Endothelial cell of umbilical vein (primary cell): ENCODE measurements around the gene LARP1. TPM values are rescaled to one million over a fixed set of nuclear protein-coding genes. Genes with fewer than 3 reads are reported as not detected.

Source experiments
- BruUV-seq: library from RNA; stranded (reverse); fragments of 400-500 nt; replicated peaks from 2 replicates; lab custom pipeline; 2021; lab: Mats Ljungman, UMichigan
- CTCF ChIA-PET: fragments of 300-600, 350-600 bp; sonication (Branson Sonifier 250); formaldehyde crosslinking; loops from one replicate; lab custom pipeline; 2021; ENCODE audit warnings: antibody characterized with exemption, inconsistent platforms; lab: Charles Lee
- POLR2A ChIA-PET: fragments of 300-600, 350-600 bp; sonication (Branson Sonifier 250); formaldehyde crosslinking; loops from one replicate; lab custom pipeline; 2021; ENCODE audit warnings: antibody characterized with exemption, inconsistent platforms; lab: Charles Lee
- DNase-seq: peaks from one replicate; pipeline ENCODE4 v3.0.0-alpha.2; 2011; ENCODE audit warnings: low read depth, low spot score
- FAIRE-seq: peaks from 2 replicates; lab custom pipeline; 2011; peaks lifted over from hg19 to GRCh38; lab: Jason Lieb, UNC
- H2AFZ ChIP-seq: 2 replicates; pipeline ENCODE4 v1.6.0; 2012; ENCODE audit warnings: low read depth, low read length, control low read depth, inconsistent platforms
- H3K27ac ChIP-seq: 2 replicates; pipeline ENCODE4 v1.5.1; 2011; ENCODE audit warnings: low read depth, mild to moderate bottlenecking, control low read depth, low read length, moderate library complexity; ENCODE audit not compliant: insufficient read depth
- H3K27me3 ChIP-seq, 2 experiments: 2 replicates each; pipeline versions ENCODE4 v1.6.0 to v1.6.1; 2011; ENCODE audit warnings: low read length in 2 of 2, mixed read lengths in 1 of 2; ENCODE audit not compliant: control insufficient read depth in 2 of 2, insufficient read depth in 2 of 2
- H3K36me3 ChIP-seq, 2 experiments: 2 replicates in 1 of 2; 3 replicates in 1 of 2; pipeline ENCODE4 v1.5.1; 2011; ENCODE audit warnings: low read length in 2 of 2, mild to moderate bottlenecking in 1 of 2, moderate library complexity in 1 of 2; ENCODE audit not compliant: control insufficient read depth in 2 of 2, insufficient read depth in 2 of 2; ENCODE audit errors: extremely low read depth in 1 of 2
- H3K4me1 ChIP-seq: 3 replicates; pipeline ENCODE4 v1.5.1; 2011; ENCODE audit warnings: mild to moderate bottlenecking, low read length; ENCODE audit not compliant: control insufficient read depth, insufficient read depth; ENCODE audit errors: extremely low read depth
- H3K4me2 ChIP-seq: 2 replicates; pipeline ENCODE4 v1.6.1; 2011; ENCODE audit warnings: low read length, control low read depth, mixed read lengths; ENCODE audit not compliant: insufficient read depth
- H3K4me3 ChIP-seq, 3 experiments: fragments of 200-600 bp in 1 of 3; sonication (generic), shearing (Covaris generic) in 1 of 3; replicated peaks in 1 of 3; 2 replicates each; pipeline ENCODE4 v1.5.1; 2011 to 2016; ENCODE audit warnings: control low read depth in 3 of 3, low read length in 3 of 3, mild to moderate bottlenecking in 2 of 3, inconsistent platforms in 1 of 3, low read depth in 1 of 3, moderate library complexity in 1 of 3; ENCODE audit not compliant: insufficient read depth in 1 of 3
- H3K79me2 ChIP-seq: 2 replicates; pipeline ENCODE4 v1.6.0; 2012; ENCODE audit warnings: low read length, inconsistent platforms; ENCODE audit not compliant: control insufficient read depth, insufficient read depth
- H3K9ac ChIP-seq: replicated peaks from 2 replicates; pipeline ENCODE3; 2011; ENCODE audit warnings: low read length, control low read depth; ENCODE audit not compliant: insufficient read depth; ENCODE audit errors: extremely low read depth
- H3K9me1 ChIP-seq: replicated peaks from 3 replicates; pipeline ENCODE4 v1.6.0; 2011; ENCODE audit warnings: mild to moderate bottlenecking, low read length; ENCODE audit not compliant: control insufficient read depth, insufficient read depth; ENCODE audit errors: extremely low read depth
- H3K9me3 ChIP-seq: replicated peaks from 2 replicates; pipeline ENCODE4 v1.5.1; 2012; ENCODE audit warnings: low read length, inconsistent platforms; ENCODE audit not compliant: control insufficient read depth, insufficient read depth
- H4K20me1 ChIP-seq: replicated peaks from 2 replicates; pipeline ENCODE3; 2011; ENCODE audit warnings: mild to moderate bottlenecking, low read length; ENCODE audit not compliant: control insufficient read depth, insufficient read depth; ENCODE audit errors: extremely low read depth
- FOS ChIP-seq: IDR thresholded peaks from 2 replicates; pipeline ENCODE4 v1.6.1; 2011; ENCODE audit warnings: mild to moderate bottlenecking, low read length, moderate library complexity, borderline replicate concordance; ENCODE audit not compliant: insufficient read depth
- GATA2 ChIP-seq: IDR thresholded peaks from 2 replicates; pipeline ENCODE4 v1.7.0; 2011; ENCODE audit warnings: low read depth, mild to moderate bottlenecking, moderate library complexity, mixed read lengths, low read length; ENCODE audit not compliant: insufficient read length, insufficient read depth
- POLR2A ChIP-seq: IDR thresholded peaks from 2 replicates; pipeline ENCODE4 v1.6.1; 2012; ENCODE audit warnings: low read depth, mild to moderate bottlenecking, control low read depth, low read length
- dilution Hi-C: fragments of 300-500 bp; cut with MboI; formaldehyde crosslinking; loops from one replicate; pipeline ENCODE4 v1.15.0; 2019; ENCODE audit warnings: low sequenced_read_pairs; ENCODE audit not compliant: extremely low pct_ligation_motif_present
- intact Hi-C: fragments of 100-400 bp; cut with micrococcal nuclease; formaldehyde crosslinking; loops from one replicate; pipeline ENCODE4 v1.10.0; 2022
- polyA plus RNA-seq, 4 experiments: library from polyadenylated mRNA; depleted of rRNA in 3 of 4; stranded (reverse) in 3 of 4; unstranded in 1 of 4; fragments of >200 nt; gene quantifications; 2 replicates each; pipeline versions ENCODE4 v1.2.1 to v1.2.3, GENCODE V29; 2011 to 2012; ENCODE audit warnings: missing spikeins in 1 of 4
- total RNA-seq: library from RNA; stranded (reverse); gene quantifications from 2 replicates; pipeline ENCODE4 v1.2.3, GENCODE V29; 2021
- TF ChIP-seq, protein P1 (sequence below), 2 donors: IDR thresholded peaks; 1 replicate in 1 of 2; 2 replicates in 1 of 2; pipeline ENCODE4 v1.5.1; 2011; ENCODE audit warnings: low read length in 2 of 2, mild to moderate bottlenecking in 2 of 2, moderate library complexity in 2 of 2, control low read depth in 1 of 2, inconsistent platforms in 1 of 2, low read depth in 1 of 2; ENCODE audit not compliant: insufficient read depth in 1 of 2; ENCODE audit errors: extremely low read depth in 1 of 2
- TF ChIP-seq, protein P2 (sequence below): IDR thresholded peaks from 2 replicates; pipeline ENCODE4 v1.6.1; 2011; ENCODE audit not compliant: insufficient read depth, insufficient read length

LARP1 gene
- total and polyA plus RNA-seq, 2 donors (not counting 3 experiments of a cell fraction or from before 2014, with no cell fraction given): 70.4 to 252 TPM

DNA sequence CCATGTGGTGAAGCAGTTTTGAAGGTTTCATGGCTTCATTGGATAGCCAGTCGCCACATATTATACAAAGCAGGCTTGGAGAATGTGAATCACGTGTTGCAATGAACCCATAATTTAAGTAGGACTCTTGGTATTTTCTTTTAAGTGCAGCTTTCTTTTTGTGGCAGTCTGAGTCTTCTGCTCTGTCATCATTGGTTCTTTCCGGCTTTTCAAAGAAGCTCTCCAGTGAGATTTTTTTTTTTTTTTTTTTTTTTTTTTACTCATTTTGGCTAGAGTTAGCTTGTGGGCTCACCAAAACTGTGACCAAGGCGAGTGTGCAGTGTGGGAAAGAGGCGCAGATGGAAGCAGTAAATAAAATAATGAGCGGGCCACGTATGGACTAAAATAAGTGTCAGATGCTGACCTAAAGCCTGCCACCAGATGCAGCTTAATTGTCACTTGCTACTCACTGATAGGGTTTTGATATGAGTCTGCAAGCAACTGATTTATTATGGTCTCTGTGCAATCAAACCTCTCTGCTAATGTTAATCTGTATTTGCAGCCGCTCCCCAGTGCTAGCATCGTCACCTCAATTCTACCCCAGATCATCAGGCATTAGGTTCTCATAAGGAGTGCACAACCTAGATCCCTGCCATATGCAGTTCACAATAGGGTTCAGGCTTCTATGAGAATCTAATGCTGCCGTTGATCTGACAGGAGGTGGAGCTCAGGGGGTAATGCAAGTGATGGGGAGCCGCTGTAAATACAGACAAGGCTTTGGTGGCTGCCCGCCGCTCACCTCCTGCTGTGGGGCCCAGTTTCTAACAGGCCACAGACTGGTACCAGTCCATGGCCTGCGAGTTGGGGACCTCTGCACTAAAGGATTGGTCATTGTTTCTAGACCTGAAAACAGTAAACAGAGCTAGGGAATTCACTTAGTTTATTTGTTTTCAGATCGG lies 45.5 kb upstream of the LARP1 start:
- H3K27me3 ChIP-seq: no peaks in the 10 kb centered on the region
- intact Hi-C loops: no loop called here
- no peaks in the 10 kb centered on the region for H4K20me1 ChIP-seq
- FAIRE-seq (no peak), DNase-seq (no peak)
- H3K9ac ChIP-seq: no peak overlapping the region
- ChIA-PET POLR2A (no interaction called here), CTCF (interaction anchor here (0.7 kb wide), 1 partner anchor 29 kb away, joined by 3 read pairs; no protein-coding TSS in a partner anchor)
- BruUV-seq: no TSS peak
- H3K4me1 ChIP-seq: peaks cover 11% of the 10 kb centered on the region
- H3K9me1 ChIP-seq: no peaks in the 10 kb centered on the region
- dilution Hi-C loops: no loop called here
- H3K4me3 ChIP-seq: no peak overlapping the region
- H3K9me3 ChIP-seq: no peaks in the 10 kb centered on the region
- TF ChIP-seq GATA2 (no peak), FOS (no peak), POLR2A (no peak)
- TF ChIP-seq, protein P1, sequence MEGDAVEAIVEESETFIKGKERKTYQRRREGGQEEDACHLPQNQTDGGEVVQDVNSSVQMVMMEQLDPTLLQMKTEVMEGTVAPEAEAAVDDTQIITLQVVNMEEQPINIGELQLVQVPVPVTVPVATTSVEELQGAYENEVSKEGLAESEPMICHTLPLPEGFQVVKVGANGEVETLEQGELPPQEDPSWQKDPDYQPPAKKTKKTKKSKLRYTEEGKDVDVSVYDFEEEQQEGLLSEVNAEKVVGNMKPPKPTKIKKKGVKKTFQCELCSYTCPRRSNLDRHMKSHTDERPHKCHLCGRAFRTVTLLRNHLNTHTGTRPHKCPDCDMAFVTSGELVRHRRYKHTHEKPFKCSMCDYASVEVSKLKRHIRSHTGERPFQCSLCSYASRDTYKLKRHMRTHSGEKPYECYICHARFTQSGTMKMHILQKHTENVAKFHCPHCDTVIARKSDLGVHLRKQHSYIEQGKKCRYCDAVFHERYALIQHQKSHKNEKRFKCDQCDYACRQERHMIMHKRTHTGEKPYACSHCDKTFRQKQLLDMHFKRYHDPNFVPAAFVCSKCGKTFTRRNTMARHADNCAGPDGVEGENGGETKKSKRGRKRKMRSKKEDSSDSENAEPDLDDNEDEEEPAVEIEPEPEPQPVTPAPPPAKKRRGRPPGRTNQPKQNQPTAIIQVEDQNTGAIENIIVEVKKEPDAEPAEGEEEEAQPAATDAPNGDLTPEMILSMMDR (IDR thresholded peaks at IDR 0.05; ENCODE audit: extremely low read depth in 1 of 2, insufficient read depth in 1 of 2, low read depth in 1 of 2, low read length in 2 of 2): no peak
- TF ChIP-seq, protein P2, sequence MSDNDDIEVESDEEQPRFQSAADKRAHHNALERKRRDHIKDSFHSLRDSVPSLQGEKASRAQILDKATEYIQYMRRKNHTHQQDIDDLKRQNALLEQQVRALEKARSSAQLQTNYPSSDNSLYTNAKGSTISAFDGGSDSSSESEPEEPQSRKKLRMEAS: no peak
- no peak overlapping the region for H3K27ac ChIP-seq
- H3K36me3 ChIP-seq: no peaks in the 10 kb centered on the region
- no peaks in the 10 kb centered on the region for H3K79me2 ChIP-seq
- no peak overlapping the region for H3K4me2 ChIP-seq
- H2AFZ ChIP-seq: no peak overlapping the region
